SK-N-SH (cell line): ENCODE data around the gene ERGIC1. TPM values are rescaled to one million over a fixed set of nuclear protein-coding genes. Genes with fewer than 3 reads are reported as not detected.

Experiments used
- CTCF ChIA-PET: fragments of 300-600, 350-600 bp; formaldehyde crosslinking; extraction: SDS; loops from one replicate; lab custom pipeline; 2021; lab: Yijun Ruan, JAX
- POLR2A ChIA-PET: fragments of 350-600 bp; sonication (Branson Sonifier 250); formaldehyde crosslinking; extraction: SDS; loops from one replicate; lab custom pipeline; 2020; ENCODE audit warnings: antibody characterized with exemption, inconsistent platforms; lab: Yijun Ruan, JAX
- DNase-seq: peaks from one replicate; pipeline ENCODE4 v3.0.0; 2012
- H2AFZ ChIP-seq: fragments of 200-600 bp; sonication (generic); 2 replicates; pipeline ENCODE4 v1.8.1; 2016; ENCODE audit warnings: antibody characterized with exemption, mild to moderate bottlenecking, low read depth
- H3F3A ChIP-seq: fragments of 200-600 bp; sonication (generic); replicated peaks from 2 replicates; pipeline ENCODE3; 2016; ENCODE audit warnings: antibody characterized with exemption, mild to moderate bottlenecking; ENCODE audit not compliant: insufficient read depth
- H3K27ac ChIP-seq, 2 experiments: fragments of 200-500 bp in 1 of 2; fragments of 200-600 bp in 1 of 2; sonication (Bioruptor generic) in 1 of 2; sonication (generic), shearing (Covaris generic) in 1 of 2; 2 replicates each; pipeline versions ENCODE4 v1.5.1 to v1.6.1; 2014 to 2016; ENCODE audit warnings: low read depth in 2 of 2, inconsistent platforms in 1 of 2, low read length in 1 of 2, mild to moderate bottlenecking in 1 of 2, mixed read lengths in 1 of 2
- H3K27me3 ChIP-seq: fragments of 200-600 bp; sonication (generic), shearing (Covaris generic); 2 replicates; pipeline ENCODE4 v1.6.1; 2016; ENCODE audit warnings: mixed run types; ENCODE audit not compliant: insufficient read depth
- H3K36me3 ChIP-seq, 2 experiments: fragments of 200-500 bp in 1 of 2; fragments of 200-600 bp in 1 of 2; sonication (Bioruptor generic) in 1 of 2; sonication (generic) in 1 of 2; replicated peaks in 1 of 2; 2 replicates each; pipeline versions ENCODE3 to v1.5.1; 2014 to 2016; ENCODE audit warnings: low read length in 1 of 2, mild to moderate bottlenecking in 1 of 2; ENCODE audit not compliant: insufficient read depth in 2 of 2, control insufficient read depth in 1 of 2
- H3K4me1 ChIP-seq, 2 experiments: fragments of 200-500 bp in 1 of 2; fragments of 200-600 bp in 1 of 2; sonication (Bioruptor generic) in 1 of 2; sonication (generic), shearing (Covaris generic) in 1 of 2; 2 replicates each; pipeline versions ENCODE4 v1.5.1 to v1.6.1; 2014 to 2016; ENCODE audit warnings: low read depth in 1 of 2, low read length in 1 of 2, mixed run types in 1 of 2; ENCODE audit not compliant: insufficient read depth in 2 of 2, control insufficient read depth in 1 of 2
- H3K4me2 ChIP-seq: fragments of 200-600 bp; sonication (generic), shearing (Covaris generic); 2 replicates; pipeline ENCODE4 v1.6.1; 2017; ENCODE audit warnings: mixed run types
- H3K4me3 ChIP-seq, 2 experiments: fragments of 200-500 bp in 1 of 2; fragments of 200-600 bp in 1 of 2; sonication (Bioruptor generic) in 1 of 2; sonication (generic), shearing (Covaris generic) in 1 of 2; 2 replicates each; pipeline versions ENCODE4 v1.5.1 to v1.8.1; 2014 to 2016; ENCODE audit warnings: low read depth in 2 of 2, inconsistent platforms in 1 of 2, low read length in 1 of 2, mild to moderate bottlenecking in 1 of 2, mixed read lengths in 1 of 2, moderate library complexity in 1 of 2
- H3K79me2 ChIP-seq: fragments of 200-600 bp; sonication (generic); 2 replicates; pipeline ENCODE4 v1.8.1; 2017; ENCODE audit warnings: mild to moderate bottlenecking; ENCODE audit not compliant: insufficient read depth
- H3K9ac ChIP-seq: fragments of 200-600 bp; sonication (generic); 2 replicates; pipeline ENCODE4 v1.6.1; 2017; ENCODE audit warnings: mixed run types
- H3K9me2 ChIP-seq: fragments of 200-600 bp; sonication (generic); 2 replicates; pipeline ENCODE4 v1.6.1; 2017; ENCODE audit warnings: mixed run types
- H3K9me3 ChIP-seq: fragments of 200-600 bp; sonication (generic); 2 replicates; pipeline ENCODE4 v1.6.1; 2017; ENCODE audit warnings: mixed run types, mild to moderate bottlenecking, moderate library complexity
- H4K20me1 ChIP-seq: fragments of 200-600 bp; sonication (generic); 2 replicates; pipeline ENCODE4 v1.6.1; 2017; ENCODE audit warnings: mild to moderate bottlenecking, mixed run types; ENCODE audit not compliant: insufficient read depth
- FOXM1 ChIP-seq: IDR thresholded peaks from 2 replicates; pipeline ENCODE4 v1.4.0; 2012; ENCODE audit warnings: low read depth, mild to moderate bottlenecking
- GABPA ChIP-seq: IDR thresholded peaks from 2 replicates; pipeline ENCODE4 v1.4.0; 2012; ENCODE audit warnings: low read depth, mild to moderate bottlenecking
- GATA2 ChIP-seq: sonication (generic); formaldehyde crosslinking; IDR thresholded peaks from 2 replicates; pipeline ENCODE4 v1.5.0; 2020; ENCODE audit warnings: mild to moderate bottlenecking, missing genetic modification reagents
- MXI1 ChIP-seq: IDR thresholded peaks from 2 replicates; pipeline ENCODE4 v1.6.1; 2012; ENCODE audit warnings: mild to moderate bottlenecking, low read depth, low read length, improper control_type of control experiment
- POLR2AphosphoS5 ChIP-seq: IDR thresholded peaks from 2 replicates; pipeline ENCODE4 v1.6.1; 2012; ENCODE audit warnings: low read depth, low read length
- SIN3A ChIP-seq: IDR thresholded peaks from 2 replicates; pipeline ENCODE4 v1.6.1; 2012; ENCODE audit warnings: low read depth, mild to moderate bottlenecking, low read length, moderate library complexity, borderline replicate concordance
- TCF12 ChIP-seq: IDR thresholded peaks from 2 replicates; pipeline ENCODE4 v1.4.0; 2012
- TEAD4 ChIP-seq: IDR thresholded peaks from 2 replicates; pipeline ENCODE4 v1.4.0; 2012; ENCODE audit warnings: mild to moderate bottlenecking, borderline replicate concordance; ENCODE audit not compliant: insufficient read depth
- YY1 ChIP-seq: IDR thresholded peaks from 2 replicates; pipeline ENCODE4 v1.4.0; 2012; ENCODE audit warnings: low read depth, mild to moderate bottlenecking
- WGBS: methylation state at CpG from one replicate; pipeline ENCODE4 v1.1.6; 2017; ENCODE audit warnings: low lambda C conversion rate; 5-methylcytosine and 5-hydroxymethylcytosine counted together
- polyA plus RNA-seq, 3 experiments: library from polyadenylated mRNA; depleted of rRNA; stranded (reverse); fragments of >200 nt; gene quantifications; 2 replicates each; pipeline ENCODE4 v1.2.3, GENCODE V29; 2012
- TF ChIP-seq, protein P1 (sequence below): IDR thresholded peaks from 2 replicates; pipeline ENCODE4 v1.6.1; 2012; ENCODE audit warnings: mild to moderate bottlenecking, low read depth, low read length, moderate library complexity
- TF ChIP-seq, protein P2 (sequence below): IDR thresholded peaks from 2 replicates; pipeline ENCODE4 v1.4.0; 2012; ENCODE audit warnings: low read depth, borderline replicate concordance
- TF ChIP-seq, protein P3 (sequence below): IDR thresholded peaks from 2 replicates; pipeline ENCODE4 v1.4.0; 2012; ENCODE audit warnings: low read depth
- TF ChIP-seq, protein P4 (sequence below): fragments of 200-600 bp; sonication (generic); IDR thresholded peaks from 2 replicates; pipeline ENCODE4 v1.6.1; 2017; ENCODE audit warnings: antibody characterized with exemption, mild to moderate bottlenecking, moderate library complexity

Gene ERGIC1
- polyA plus RNA-seq, 1 of the 3 experiments (the other 2 are of a cell fraction), result 101 TPM

DNA sequence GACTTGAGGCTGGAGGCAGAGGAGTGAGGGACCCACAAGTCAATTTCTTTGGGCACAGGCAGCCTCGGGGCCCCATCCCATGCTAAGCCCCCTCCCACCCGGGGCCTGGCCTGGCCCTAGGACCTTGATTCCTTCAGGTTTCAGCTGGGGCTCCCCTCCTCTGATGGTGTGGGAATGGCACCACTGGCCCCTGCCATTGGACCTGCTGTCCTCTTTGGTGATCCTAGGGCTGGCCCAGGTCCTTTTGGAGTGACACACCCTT, 10.5 kb downstream of the ERGIC1 start (continued):
- TF ChIP-seq, protein P1, sequence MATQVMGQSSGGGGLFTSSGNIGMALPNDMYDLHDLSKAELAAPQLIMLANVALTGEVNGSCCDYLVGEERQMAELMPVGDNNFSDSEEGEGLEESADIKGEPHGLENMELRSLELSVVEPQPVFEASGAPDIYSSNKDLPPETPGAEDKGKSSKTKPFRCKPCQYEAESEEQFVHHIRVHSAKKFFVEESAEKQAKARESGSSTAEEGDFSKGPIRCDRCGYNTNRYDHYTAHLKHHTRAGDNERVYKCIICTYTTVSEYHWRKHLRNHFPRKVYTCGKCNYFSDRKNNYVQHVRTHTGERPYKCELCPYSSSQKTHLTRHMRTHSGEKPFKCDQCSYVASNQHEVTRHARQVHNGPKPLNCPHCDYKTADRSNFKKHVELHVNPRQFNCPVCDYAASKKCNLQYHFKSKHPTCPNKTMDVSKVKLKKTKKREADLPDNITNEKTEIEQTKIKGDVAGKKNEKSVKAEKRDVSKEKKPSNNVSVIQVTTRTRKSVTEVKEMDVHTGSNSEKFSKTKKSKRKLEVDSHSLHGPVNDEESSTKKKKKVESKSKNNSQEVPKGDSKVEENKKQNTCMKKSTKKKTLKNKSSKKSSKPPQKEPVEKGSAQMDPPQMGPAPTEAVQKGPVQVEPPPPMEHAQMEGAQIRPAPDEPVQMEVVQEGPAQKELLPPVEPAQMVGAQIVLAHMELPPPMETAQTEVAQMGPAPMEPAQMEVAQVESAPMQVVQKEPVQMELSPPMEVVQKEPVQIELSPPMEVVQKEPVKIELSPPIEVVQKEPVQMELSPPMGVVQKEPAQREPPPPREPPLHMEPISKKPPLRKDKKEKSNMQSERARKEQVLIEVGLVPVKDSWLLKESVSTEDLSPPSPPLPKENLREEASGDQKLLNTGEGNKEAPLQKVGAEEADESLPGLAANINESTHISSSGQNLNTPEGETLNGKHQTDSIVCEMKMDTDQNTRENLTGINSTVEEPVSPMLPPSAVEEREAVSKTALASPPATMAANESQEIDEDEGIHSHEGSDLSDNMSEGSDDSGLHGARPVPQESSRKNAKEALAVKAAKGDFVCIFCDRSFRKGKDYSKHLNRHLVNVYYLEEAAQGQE, result no peak
- TF ChIP-seq SIN3A, result no peak
- TF ChIP-seq POLR2AphosphoS5, result no peak

DNA sequence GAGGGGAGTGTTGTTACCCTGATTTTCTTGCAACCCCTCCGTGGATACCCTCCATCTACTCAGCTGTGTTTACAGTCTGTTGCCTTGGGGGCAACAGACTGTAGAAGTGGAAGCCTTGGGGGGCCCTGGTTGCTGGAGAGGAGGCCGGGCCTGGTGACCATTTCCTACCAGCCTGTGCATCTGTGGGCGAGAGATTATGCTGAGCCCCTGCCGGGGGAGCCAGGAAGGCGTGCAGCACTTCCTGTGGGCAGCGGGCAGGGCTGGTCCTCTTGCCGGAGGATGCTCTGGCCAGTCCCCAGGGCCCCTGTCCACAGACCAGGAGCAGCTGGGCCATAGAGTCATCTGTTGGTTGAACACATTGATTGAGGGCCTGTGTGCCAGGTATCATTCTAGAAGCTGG, 11.1 kb downstream of the ERGIC1 start:
- ChIA-PET CTCF (interaction anchor here (0.8 kb wide), 1 partner anchor 8 kb away, joined by 3 read pairs; no protein-coding TSS in a partner anchor), POLR2A (no interaction called here)
- H3K9me2 ChIP-seq, result no peaks in the 10 kb centered on the region
- WGBS, result 100% methylated on average over 2 of the region's 7 CpGs
- H3K79me2 ChIP-seq, result peaks cover 77% of the 10 kb centered on the region
- TF ChIP-seq FOXM1 (no peak), GABPA (no peak), TEAD4 (no peak), TCF12 (no peak), MXI1 (no peak), GATA2 (CRISPR knock-in tag) (no peak), YY1 (no peak), SIN3A (no peak)
- TF ChIP-seq, protein P2, sequence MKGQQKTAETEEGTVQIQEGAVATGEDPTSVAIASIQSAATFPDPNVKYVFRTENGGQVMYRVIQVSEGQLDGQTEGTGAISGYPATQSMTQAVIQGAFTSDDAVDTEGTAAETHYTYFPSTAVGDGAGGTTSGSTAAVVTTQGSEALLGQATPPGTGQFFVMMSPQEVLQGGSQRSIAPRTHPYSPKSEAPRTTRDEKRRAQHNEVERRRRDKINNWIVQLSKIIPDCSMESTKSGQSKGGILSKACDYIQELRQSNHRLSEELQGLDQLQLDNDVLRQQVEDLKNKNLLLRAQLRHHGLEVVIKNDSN, result no peak
- TF ChIP-seq, protein P3, sequence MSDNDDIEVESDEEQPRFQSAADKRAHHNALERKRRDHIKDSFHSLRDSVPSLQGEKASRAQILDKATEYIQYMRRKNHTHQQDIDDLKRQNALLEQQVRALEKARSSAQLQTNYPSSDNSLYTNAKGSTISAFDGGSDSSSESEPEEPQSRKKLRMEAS, result no peak
- TF ChIP-seq, protein P4, sequence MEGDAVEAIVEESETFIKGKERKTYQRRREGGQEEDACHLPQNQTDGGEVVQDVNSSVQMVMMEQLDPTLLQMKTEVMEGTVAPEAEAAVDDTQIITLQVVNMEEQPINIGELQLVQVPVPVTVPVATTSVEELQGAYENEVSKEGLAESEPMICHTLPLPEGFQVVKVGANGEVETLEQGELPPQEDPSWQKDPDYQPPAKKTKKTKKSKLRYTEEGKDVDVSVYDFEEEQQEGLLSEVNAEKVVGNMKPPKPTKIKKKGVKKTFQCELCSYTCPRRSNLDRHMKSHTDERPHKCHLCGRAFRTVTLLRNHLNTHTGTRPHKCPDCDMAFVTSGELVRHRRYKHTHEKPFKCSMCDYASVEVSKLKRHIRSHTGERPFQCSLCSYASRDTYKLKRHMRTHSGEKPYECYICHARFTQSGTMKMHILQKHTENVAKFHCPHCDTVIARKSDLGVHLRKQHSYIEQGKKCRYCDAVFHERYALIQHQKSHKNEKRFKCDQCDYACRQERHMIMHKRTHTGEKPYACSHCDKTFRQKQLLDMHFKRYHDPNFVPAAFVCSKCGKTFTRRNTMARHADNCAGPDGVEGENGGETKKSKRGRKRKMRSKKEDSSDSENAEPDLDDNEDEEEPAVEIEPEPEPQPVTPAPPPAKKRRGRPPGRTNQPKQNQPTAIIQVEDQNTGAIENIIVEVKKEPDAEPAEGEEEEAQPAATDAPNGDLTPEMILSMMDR, result no peak
- no peak overlapping the region for H3K4me3 ChIP-seq
- peaks cover 3 to 15% of the 10 kb centered on the region in 2 experiments for H3K36me3 ChIP-seq
- H3F3A ChIP-seq, result no peaks in the 10 kb centered on the region
- peaks cover 6% of the 10 kb centered on the region; the same call in 1 of the 2 replicates for H4K20me1 ChIP-seq
- H3K27ac ChIP-seq, result no peak overlapping the region
- no peak overlapping the region for H2AFZ ChIP-seq
- H3K4me1 ChIP-seq, result peaks cover 0 to 8% of the 10 kb centered on the region in 2 experiments; a peak in 1 of 4 replicates
- no peaks in the 10 kb centered on the region for H3K9me3 ChIP-seq
- no peak overlapping the region for H3K4me2 ChIP-seq
- H3K9ac ChIP-seq, result no peak overlapping the region
- no peak for DNase-seq
- H3K27me3 ChIP-seq, result no peaks in the 10 kb centered on the region
